Liver (tissue), 9 donors: Measurements from ENCODE around the gene PGA5. TPM values are rescaled to one million over a fixed set of nuclear protein-coding genes. Genes with fewer than 3 reads are reported as not detected.
A peak's percentile ranks its signal among the peaks of the same experiment; 100 is the strongest.

ENCODE experiments used
- DNase-seq: peaks from one replicate; pipeline ENCODE4 v3.0.0-alpha.2; 2017; ENCODE audit warnings: low spot score
- H3K27ac ChIP-seq, 2 donors: one replicate each; pipeline ENCODE4 v1.7.0; 2013; ENCODE audit warnings: inconsistent platforms in 2 of 2, low read length in 2 of 2, control low read depth in 1 of 2, low read depth in 1 of 2, mild to moderate bottlenecking in 1 of 2
- H3K27me3 ChIP-seq, 4 donors: one replicate each; pipeline versions ENCODE4 v1.6.1 to v1.7.0; 2013; ENCODE audit warnings: low read length in 3 of 4, inconsistent platforms in 1 of 4, mild to moderate bottlenecking in 1 of 4, moderate library complexity in 1 of 4; ENCODE audit not compliant: control insufficient read depth in 4 of 4, insufficient read depth in 4 of 4
- H3K36me3 ChIP-seq, 4 donors: one replicate each; pipeline versions ENCODE4 v1.6.1 to v1.7.0; 2013; ENCODE audit warnings: low read length in 3 of 4, mild to moderate bottlenecking in 3 of 4, low read depth in 1 of 4, moderate library complexity in 1 of 4; ENCODE audit not compliant: control insufficient read depth in 4 of 4, insufficient read depth in 3 of 4
- H3K4me1 ChIP-seq, 4 donors: one replicate each; pipeline versions ENCODE4 v1.6.1 to v1.7.0; 2013; ENCODE audit warnings: low read length in 3 of 4, mild to moderate bottlenecking in 3 of 4, moderate library complexity in 1 of 4; ENCODE audit not compliant: control insufficient read depth in 4 of 4, insufficient read depth in 4 of 4
- H3K4me3 ChIP-seq, 3 donors: one replicate each; pipeline versions ENCODE4 v1.6.1 to v1.7.0; 2013; ENCODE audit warnings: low read length in 3 of 3, control low read depth in 1 of 3, low read depth in 1 of 3, mild to moderate bottlenecking in 1 of 3
- H3K9ac ChIP-seq, 2 donors: one replicate each; pipeline ENCODE4 v1.7.0; 2013; ENCODE audit warnings: low read length in 2 of 2, mild to moderate bottlenecking in 2 of 2, moderate library complexity in 2 of 2, control low read depth in 1 of 2, low read depth in 1 of 2
- H3K9me3 ChIP-seq, 4 donors: one replicate each; pipeline versions ENCODE4 v1.6.1 to v1.7.0; 2013; ENCODE audit warnings: low read length in 3 of 4; ENCODE audit not compliant: control insufficient read depth in 4 of 4
- EGR1 ChIP-seq, 2 donors: IDR thresholded peaks; 2 replicates each; pipeline ENCODE4 v1.6.1; 2016 to 2018; ENCODE audit warnings: antibody characterized with exemption in 2 of 2, low read depth in 2 of 2
- FOXA2 ChIP-seq: IDR thresholded peaks from 2 replicates; pipeline ENCODE4 v1.6.1; 2016; ENCODE audit warnings: antibody characterized with exemption
- GABPA ChIP-seq, 2 donors: IDR thresholded peaks in 1 of 2; conservative IDR thresholded peaks in 1 of 2; 2 replicates each; pipeline ENCODE4 v1.6.1; 2016; ENCODE audit warnings: antibody characterized with exemption in 2 of 2, mild to moderate bottlenecking in 1 of 2, moderate library complexity in 1 of 2
- HNF4A ChIP-seq, 2 donors: conservative IDR thresholded peaks; 2 replicates each; pipeline ENCODE4 v1.6.1; 2016; ENCODE audit warnings: antibody characterized with exemption in 2 of 2, mild to moderate bottlenecking in 2 of 2
- HNF4G ChIP-seq: IDR thresholded peaks from 2 replicates; pipeline ENCODE4 v1.6.1; 2016; ENCODE audit warnings: antibody characterized with exemption
- JUND ChIP-seq, 2 donors: IDR thresholded peaks; 2 replicates each; pipeline ENCODE4 v1.6.1; 2016; ENCODE audit warnings: antibody characterized with exemption in 2 of 2
- MAX ChIP-seq: IDR thresholded peaks from 2 replicates; pipeline ENCODE4 v1.6.1; 2016; ENCODE audit warnings: antibody characterized with exemption
- NR2F2 ChIP-seq: IDR thresholded peaks from 2 replicates; pipeline ENCODE4 v1.6.1; 2016; ENCODE audit warnings: antibody characterized with exemption
- RAD21 ChIP-seq, 2 donors: IDR thresholded peaks; 2 replicates each; pipeline ENCODE4 v1.6.1; 2016; ENCODE audit warnings: antibody characterized with exemption in 2 of 2, mild to moderate bottlenecking in 2 of 2
- REST ChIP-seq: IDR thresholded peaks from 2 replicates; pipeline ENCODE4 v1.6.1; 2016; ENCODE audit warnings: antibody characterized with exemption, mild to moderate bottlenecking
- RXRA ChIP-seq, 2 donors: IDR thresholded peaks; 2 replicates each; pipeline ENCODE4 v1.6.1; 2017 to 2018; ENCODE audit warnings: antibody characterized with exemption in 2 of 2, mild to moderate bottlenecking in 1 of 2
- TAF1 ChIP-seq: conservative IDR thresholded peaks from 2 replicates; pipeline ENCODE4 v1.6.1; 2016; ENCODE audit warnings: antibody characterized with exemption, mild to moderate bottlenecking
- YY1 ChIP-seq: IDR thresholded peaks from 2 replicates; pipeline ENCODE4 v1.6.1; 2016; ENCODE audit warnings: antibody characterized with exemption, mild to moderate bottlenecking
- ZBTB33 ChIP-seq: IDR thresholded peaks from 2 replicates; pipeline ENCODE4 v1.6.1; 2016; ENCODE audit warnings: antibody characterized with exemption
- WGBS: extraction: QIAGEN DNeasy Blood & Tissue Kit; methylation state at CpG from one replicate; pipeline ENCODE4 v1.1.7; 2013; 5-methylcytosine and 5-hydroxymethylcytosine counted together
- polyA plus RNA-seq, 2 donors: library from polyadenylated mRNA; stranded (reverse) in 1 of 2; unstranded in 1 of 2; fragments of 200-250 nt in 1 of 2; fragments of >200 nt in 1 of 2; fragmentation: Nextera tagmentation in 1 of 2; extraction: Ambion mirVana in 1 of 2; gene quantifications; one replicate each; pipeline versions ENCODE4 v1.2.1 to v1.2.3, GENCODE V29; 2013 to 2015
- total RNA-seq, 2 donors: library from RNA; depleted of rRNA; stranded (reverse); fragments of >200 nt; gene quantifications; one replicate each; pipeline ENCODE4 v1.2.3, GENCODE V29; 2014
- donor health status: healthy.
- donor health status: healthy.
- donor health status: healthy.
- donor health status: healthy.
- donor health status: healthy.

Gene PGA5
- total and polyA plus RNA-seq, 4 donors = 0.31 to 1.7 (median 0.40) TPM; not detected in 1

GRCh38 chr11:61259363-61259762 lies 18.4 kb downstream of the PGA5 start:
- no peak for DNase-seq
- Histone ChIP-seq H3K27ac (no peak overlapping the region), H3K9ac (no peak overlapping the region), H3K4me1 (peaks cover 0 to 1% (median under 1%) of the 10 kb centered on the region in 4 donors), H3K9me3 (no peaks in the 10 kb centered on the region), H3K36me3 (no peaks in the 10 kb centered on the region), H3K4me3 (no peak overlapping the region), H3K27me3 (no peaks in the 10 kb centered on the region)
- 93% methylated on average over 6 of the region's 6 CpGs for WGBS
- TF ChIP-seq ZBTB33 (no peak), HNF4G (no peak), REST (no peak), NR2F2 (no peak)

- Histone ChIP-seq H3K27me3 (no peaks in the 10 kb centered on the region), H3K9ac (no peak overlapping the region), H3K36me3 (no peaks in the 10 kb centered on the region), H3K9me3 (no peaks in the 10 kb centered on the region), H3K4me3 (no peak overlapping the region), H3K4me1 (peaks cover 5 to 18% (median 12%) of the 10 kb centered on the region in 4 donors), H3K27ac (peak overlapping the region in 1 of 2 donors; percentile 68)
- WGBS = 98% methylated on average over 6 of the region's 6 CpGs
- TF ChIP-seq TAF1 (no peak), ZBTB33 (no peak)
- no peak for DNase-seq
Measured at GRCh38 chr11:61264371-61264770, 23.4 kb downstream of the PGA5 start.

GRCh38 chr11:61264795-61265194 lies 23.8 kb downstream of the PGA5 start:
- H3K4me1 ChIP-seq = peaks cover 5 to 18% (median 12%) of the 10 kb centered on the region in 4 donors
- H3K9me3 ChIP-seq = no peaks in the 10 kb centered on the region
- H3K4me3 ChIP-seq = no peak overlapping the region
- DNase-seq = no peak
- H3K36me3 ChIP-seq = no peaks in the 10 kb centered on the region
- no peak overlapping the region for H3K9ac ChIP-seq
- H3K27me3 ChIP-seq = no peaks in the 10 kb centered on the region
- WGBS = 55% methylated on average over 14 of the region's 14 CpGs
- peak overlapping the region; percentile 68 to 82 for H3K27ac ChIP-seq
- TF ChIP-seq EGR1 (IDR thresholded peaks at IDR 0.05; ENCODE audit: low read depth in 2 of 2) (no peak), REST (no peak), RXRA (IDR thresholded peaks at IDR 0.05) (peak in 1 of 2 donors; percentile 62), RAD21 (IDR thresholded peaks at IDR 0.05) (no peak), HNF4A (conservative IDR thresholded peaks at IDR 0.05) (peak in 1 of 2 donors; percentile 82), JUND (IDR thresholded peaks at IDR 0.05) (no peak), FOXA2 (no peak), MAX (no peak), YY1 (peak; percentile 67), GABPA (IDR thresholded peaks at IDR 0.05 in 1 of 2, conservative IDR thresholded peaks at IDR 0.05 in 1 of 2) (no peak)
